K562 (cell line): ENCODE results near the gene LCE1F. TPM values are rescaled to one million over a fixed set of nuclear protein-coding genes. Genes with fewer than 3 reads are reported as not detected.

Experiments
- ATAC-seq: fragments of 200-7000 bp; cut with Tn5 transposase; 3 replicates; pipeline ENCODE4 v1.9.1; 2020; ENCODE audit warnings: moderate library complexity
- BruUV-seq: library from RNA; stranded (reverse); fragments of 400-500 nt; replicated peaks from 2 replicates; lab custom pipeline; 2021; lab: Mats Ljungman, UMichigan
- CTCF ChIA-PET: fragments of 300-600 bp; formaldehyde crosslinking; extraction: SDS; loops from one replicate; lab custom pipeline; 2021; ENCODE audit warnings: low intra/inter-chr PET ratio; lab: Yijun Ruan, JAX
- POLR2A ChIA-PET: fragments of 300-600, 350-650 bp; sonication (Branson Sonifier 250); formaldehyde crosslinking; extraction: SDS; loops from one replicate; lab custom pipeline; 2021; ENCODE audit warnings: antibody characterized with exemption, inconsistent platforms; lab: Yijun Ruan, JAX
- DNase-seq, 4 experiments: peaks; one replicate each; pipeline versions ENCODE4 v3.0.0 to v3.0.0-alpha.2; 2011 to 2018; ENCODE audit warnings: low spot score in 3 of 4, mixed read lengths in 3 of 4; ENCODE audit errors: extremely low read depth in 1 of 4
- FAIRE-seq: peaks from 2 replicates; lab custom pipeline; 2011; peaks lifted over from hg19 to GRCh38; lab: Jason Lieb, UNC
- H2AFZ ChIP-seq: 2 replicates; pipeline ENCODE4 v1.6.0; 2011; ENCODE audit warnings: low read depth, low read length, control low read depth, inconsistent platforms
- H3K27ac ChIP-seq: fragments of 200-600 bp; 3 replicates; pipeline ENCODE4 v1.8.0; 2011; ENCODE audit warnings: low read depth, mild to moderate bottlenecking, control low read depth, inconsistent platforms, low read length, moderate library complexity, mixed read lengths; ENCODE audit errors: extremely low read depth
- H3K27me3 ChIP-seq, 2 experiments: fragments of 300-600 bp in 1 of 2; 2 replicates in 1 of 2; 3 replicates in 1 of 2; pipeline versions ENCODE4 v1.6.0 to v1.8.0; 2011; ENCODE audit warnings: inconsistent platforms in 2 of 2, low read length in 2 of 2, mild to moderate bottlenecking in 1 of 2, mixed read lengths in 1 of 2, moderate library complexity in 1 of 2; ENCODE audit not compliant: control insufficient read depth in 2 of 2, insufficient read depth in 2 of 2
- H3K36me3 ChIP-seq: fragments of 300-600 bp; 3 replicates; pipeline ENCODE4 v1.8.0; 2011; ENCODE audit warnings: mild to moderate bottlenecking, low read length, inconsistent platforms; ENCODE audit not compliant: control insufficient read depth, insufficient read depth
- H3K4me1 ChIP-seq, 2 experiments: fragments of 200-600 bp in 1 of 2; replicated peaks in 1 of 2; 2 replicates in 1 of 2; 3 replicates in 1 of 2; pipeline versions ENCODE4 v1.5.1 to v1.8.0; 2011; ENCODE audit warnings: inconsistent platforms in 2 of 2, low read length in 2 of 2, mild to moderate bottlenecking in 1 of 2, mixed read lengths in 1 of 2, moderate library complexity in 1 of 2; ENCODE audit not compliant: control insufficient read depth in 2 of 2, insufficient read depth in 2 of 2
- H3K4me2 ChIP-seq: 2 replicates; pipeline ENCODE4 v1.6.1; 2011; ENCODE audit warnings: low read length, control low read depth, inconsistent platforms, mixed read lengths; ENCODE audit not compliant: insufficient read depth
- H3K4me3 ChIP-seq: fragments of 200-600 bp; sonication (generic), shearing (Covaris generic); 2 replicates; pipeline ENCODE4 v1.5.1; 2016; ENCODE audit warnings: control low read depth, inconsistent platforms
- H3K79me2 ChIP-seq: fragments of 200-600 bp; 3 replicates; pipeline ENCODE4 v1.8.0; 2011; ENCODE audit warnings: low read length, inconsistent platforms; ENCODE audit not compliant: control insufficient read depth, insufficient read depth
- H3K9ac ChIP-seq, 2 experiments: 2 replicates each; pipeline versions ENCODE4 v1.6.0 to v1.6.1; 2011; ENCODE audit warnings: low read depth in 2 of 2, low read length in 2 of 2, control low read depth in 1 of 2, inconsistent platforms in 1 of 2, mild to moderate bottlenecking in 1 of 2, mixed read lengths in 1 of 2; ENCODE audit not compliant: insufficient read depth in 1 of 2
- H3K9me1 ChIP-seq: one replicate; pipeline ENCODE4 v1.6.0; 2011; ENCODE audit warnings: inconsistent platforms, mild to moderate bottlenecking, low read length, moderate library complexity; ENCODE audit not compliant: control insufficient read depth, insufficient read depth
- H3K9me3 ChIP-seq: replicated peaks from 2 replicates; pipeline ENCODE4 v1.5.1; 2011; ENCODE audit warnings: low read depth, low read length, inconsistent platforms; ENCODE audit not compliant: control insufficient read depth, insufficient read depth
- H4K20me1 ChIP-seq: replicated peaks from 2 replicates; pipeline ENCODE4 v1.6.1; 2011; ENCODE audit warnings: low read length, inconsistent platforms, mixed read lengths; ENCODE audit not compliant: control insufficient read depth, insufficient read depth
- CAMTA2 ChIP-seq: fragments of 250-450 bp; sonication (Bioruptor Pico); conservative IDR thresholded peaks from 2 replicates; pipeline ENCODE4 v1.5.1; 2022
- CC2D1A ChIP-seq: fragments of 450-650 bp; IDR thresholded peaks from 2 replicates; pipeline ENCODE4 v1.6.1; 2017; ENCODE audit warnings: mild to moderate bottlenecking
- DIDO1 ChIP-seq: fragments of 450-650 bp; IDR thresholded peaks from 2 replicates; pipeline ENCODE4 v1.6.1; 2016; ENCODE audit warnings: low read depth, missing biosample characterization, missing genetic modification characterization
- KAT2B ChIP-seq: IDR thresholded peaks from one replicate; pipeline ENCODE4 v1.6.1; 2012; ENCODE audit warnings: low read depth, mild to moderate bottlenecking, control low read depth, inconsistent platforms, low read length, moderate library complexity
- LCOR ChIP-seq: sonication (generic); formaldehyde crosslinking; IDR thresholded peaks from 2 replicates; pipeline ENCODE4 v1.8.0; 2022; ENCODE audit warnings: mild to moderate bottlenecking, missing genetic modification reagents
- NCOR1 ChIP-seq: fragments of 450-650 bp; IDR thresholded peaks from 2 replicates; pipeline ENCODE4 v1.6.1; 2016; ENCODE audit warnings: mild to moderate bottlenecking, moderate library complexity
- NFXL1 ChIP-seq: fragments of 450-650 bp; formaldehyde crosslinking; IDR thresholded peaks from 2 replicates; pipeline ENCODE4 v1.4.0; 2021; ENCODE audit warnings: mild to moderate bottlenecking
- PHF8 ChIP-seq: fragments of 200-600 bp; sonication (generic); IDR thresholded peaks from 2 replicates; pipeline ENCODE4 v1.6.1; 2012; ENCODE audit warnings: mixed run types, mild to moderate bottlenecking, inconsistent platforms, low read length, moderate library complexity, borderline replicate concordance
- RBM34 ChIP-seq: fragments of 200-400 bp; formaldehyde crosslinking; IDR thresholded peaks from 2 replicates; pipeline ENCODE4 v1.6.1; 2018; ENCODE audit warnings: low read length, borderline replicate concordance; ENCODE audit not compliant: insufficient read depth
- TAF7 ChIP-seq: fragments of 450-650 bp; IDR thresholded peaks from 2 replicates; pipeline ENCODE4 v1.6.1; 2016; ENCODE audit warnings: missing genetic modification characterization, missing compliant biosample characterization
- TEAD2 ChIP-seq: fragments of 450-650 bp; IDR thresholded peaks from 2 replicates; pipeline ENCODE4 v1.6.1; 2016; ENCODE audit warnings: missing genetic modification characterization, control low read depth, missing compliant biosample characterization
- ZC3H11A ChIP-seq: IDR thresholded peaks from 2 replicates; pipeline ENCODE4 v1.6.1; 2012; ENCODE audit warnings: low read depth, low read length, improper control_type of control experiment
- ZKSCAN3 ChIP-seq: fragments of 250-450 bp; sonication (Bioruptor Pico); IDR thresholded peaks from 2 replicates; pipeline ENCODE4 v1.4.0; 2020
- ZNF140 ChIP-seq: fragments of 250-450 bp; sonication (Bioruptor Pico); IDR thresholded peaks from 2 replicates; pipeline ENCODE4 v1.8.0; 2021; ENCODE audit warnings: moderate library complexity, mild to moderate bottlenecking, inconsistent platforms
- ZNF143 ChIP-seq: sonication (generic); formaldehyde crosslinking; IDR thresholded peaks from 2 replicates; pipeline ENCODE4 v1.9.0; 2022; ENCODE audit warnings: mild to moderate bottlenecking, missing genetic modification reagents
- ZNF224 ChIP-seq: sonication (generic); formaldehyde crosslinking; IDR thresholded peaks from 2 replicates; pipeline ENCODE4 v1.8.0; 2022; ENCODE audit warnings: mild to moderate bottlenecking, missing genetic modification reagents
- ZNF584 ChIP-seq: fragments of 200-800 bp; sonication (Bioruptor generic); IDR thresholded peaks from 2 replicates; pipeline ENCODE4 v1.6.1; 2016; ENCODE audit warnings: low read depth, mild to moderate bottlenecking, missing genetic modification characterization, missing compliant biosample characterization
- WGBS: fragments of 100-300 bp; shearing (Covaris generic); methylation state at CpG from one replicate; pipeline ENCODE4 v1.1.6; 2016; ENCODE audit warnings: low coverage, mixed read lengths; ENCODE audit not compliant: insufficient coverage; ENCODE audit errors: missing lambda C conversion rate; 5-methylcytosine and 5-hydroxymethylcytosine counted together
- in situ Hi-C: fragments of 300-500 bp; cut with MboI; formaldehyde crosslinking; loops from 4 replicates; pipeline ENCODE4 v1.15.0; 2018; ENCODE audit warnings: inconsistent platforms, mixed read lengths
- intact Hi-C: fragments of 100-400 bp; cut with micrococcal nuclease; formaldehyde crosslinking; loops from 2 replicates; pipeline ENCODE4 v1.14.2; 2022
- polyA plus RNA-seq, 8 experiments: library from polyadenylated mRNA; depleted of rRNA in 4 of 8; stranded (reverse) in 5 of 8; unstranded in 3 of 8; fragments of >200 nt; fragmentation: Nextera tagmentation in 2 of 8; fragmentation: Illumina TruSeq in 1 of 8; extraction: Ambion mirVana in 2 of 8; extraction: Trizol in 1 of 8; gene quantifications; 2 replicates each; pipeline versions ENCODE4 v1.2.1 to v1.2.3, GENCODE V29; 2011 to 2014; ENCODE audit warnings: inconsistent platforms in 1 of 8, missing spikeins in 1 of 8
- total RNA-seq, 7 experiments: library from RNA; depleted of rRNA in 6 of 7; stranded (reverse); fragments of >200 nt in 6 of 7; fragmentation: Illumina TruSeq in 2 of 7; extraction: Trizol in 2 of 7; gene quantifications; 2 replicates each; pipeline versions ENCODE4 v1.2.1 to v1.2.3, GENCODE V29; 2011 to 2021; ENCODE audit warnings: low replicate concordance in 1 of 7
- TF ChIP-seq, protein P1 (sequence below), 2 experiments: fragments of 450-650 bp; conservative IDR thresholded peaks; 2 replicates each; pipeline ENCODE4 v1.6.1; 2017; ENCODE audit warnings: mild to moderate bottlenecking in 2 of 2, moderate library complexity in 2 of 2

Gene LCE1F
- total and polyA plus RNA-seq, 9 of the 15 experiments (the other 6 are each of a cell fraction or from before 2014, with no cell fraction given), result not detected

DNA sequence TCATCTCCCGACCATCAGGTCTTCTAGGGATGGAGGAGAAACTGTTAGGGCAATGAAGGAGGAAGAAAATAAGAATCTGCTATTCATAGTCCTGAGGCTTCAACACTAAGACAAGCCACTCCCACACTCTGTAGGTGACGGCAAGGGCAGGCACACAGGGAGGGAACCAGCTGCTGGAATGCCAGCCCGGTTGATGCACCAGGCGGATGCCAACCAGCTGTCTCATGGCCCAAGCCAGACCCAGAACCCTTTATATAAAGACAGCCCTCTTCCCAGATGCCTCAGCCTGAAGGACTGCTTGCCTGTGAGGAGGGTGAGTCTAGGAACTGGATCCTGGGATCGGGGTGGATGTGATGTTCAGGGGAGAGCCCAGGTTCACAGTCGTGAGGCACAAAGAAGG lies 17.2 kb upstream of the LCE1F start, which contains the start of gene KPRP (continued):
- TF ChIP-seq TEAD2 (tag) (no peak), ZNF143 (CRISPR knock-in tag) (no peak), RBM34 (no peak), CC2D1A (no peak)

DNA sequence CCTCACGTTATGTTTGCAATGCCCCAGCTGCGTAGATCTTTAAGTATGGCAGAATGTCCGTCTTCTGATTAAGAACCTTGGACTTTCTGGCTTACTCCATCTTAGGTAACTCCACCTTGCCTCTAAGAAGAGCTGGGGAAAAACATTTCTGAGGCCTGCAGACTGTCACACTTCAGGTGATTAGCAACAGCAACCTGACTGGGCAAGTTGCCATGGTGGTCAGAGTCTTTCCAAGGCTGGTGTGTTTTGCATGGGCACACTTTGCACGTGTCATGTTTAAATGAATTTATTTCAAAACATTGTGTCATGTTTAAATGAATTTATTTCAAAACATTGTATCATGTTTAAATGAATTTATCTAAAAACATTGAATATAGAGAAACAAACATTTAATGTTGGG lies 16.3 kb upstream of the LCE1F start:
- POLR2A ChIA-PET, result no interaction called here

More for the DNA sequence above, 16.3 kb upstream of the LCE1F start:
- no peaks in the 10 kb centered on the region; a peak in 1 of 5 replicates for H3K4me1 ChIP-seq
- H3K27ac ChIP-seq, result no peak overlapping the region
- H4K20me1 ChIP-seq, result peaks cover 3% of the 10 kb centered on the region; the same call in 1 of the 2 replicates
- WGBS, result 0% methylated on average over 4 of the region's 4 CpGs
- H3K4me3 ChIP-seq, result no peak overlapping the region
- FAIRE-seq, result no peak
- CTCF ChIA-PET, result no interaction called here
- H3K27me3 ChIP-seq, result peaks cover 0 to 19% of the 10 kb centered on the region in 2 experiments; a peak in 2 of 5 replicates
- TF ChIP-seq CAMTA2 (CRISPR knock-in tag) (no peak), NCOR1 (no peak), ZNF140 (CRISPR knock-in tag) (no peak), LCOR (CRISPR knock-in tag) (no peak), PHF8 (no peak), KAT2B (no peak), TAF7 (tag) (no peak), ZKSCAN3 (CRISPR knock-in tag) (no peak), ZC3H11A (no peak), DIDO1 (no peak), ZNF584 (CRISPR knock-in tag) (no peak), ZNF224 (CRISPR knock-in tag) (no peak), NFXL1 (no peak)
- TF ChIP-seq, protein P1, sequence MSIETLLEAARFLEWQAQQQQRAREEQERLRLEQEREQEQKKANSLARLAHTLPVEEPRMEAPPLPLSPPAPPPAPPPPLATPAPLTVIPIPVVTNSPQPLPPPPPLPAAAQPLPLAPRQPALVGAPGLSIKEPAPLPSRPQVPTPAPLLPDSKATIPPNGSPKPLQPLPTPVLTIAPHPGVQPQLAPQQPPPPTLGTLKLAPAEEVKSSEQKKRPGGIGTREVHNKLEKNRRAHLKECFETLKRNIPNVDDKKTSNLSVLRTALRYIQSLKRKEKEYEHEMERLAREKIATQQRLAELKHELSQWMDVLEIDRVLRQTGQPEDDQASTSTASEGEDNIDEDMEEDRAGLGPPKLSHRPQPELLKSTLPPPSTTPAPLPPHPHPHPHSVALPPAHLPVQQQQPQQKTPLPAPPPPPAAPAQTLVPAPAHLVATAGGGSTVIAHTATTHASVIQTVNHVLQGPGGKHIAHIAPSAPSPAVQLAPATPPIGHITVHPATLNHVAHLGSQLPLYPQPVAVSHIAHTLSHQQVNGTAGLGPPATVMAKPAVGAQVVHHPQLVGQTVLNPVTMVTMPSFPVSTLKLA (conservative IDR thresholded peaks at IDR 0.05), result no peak
- TF ChIP-seq, all 486 proteins: peak for 0
- intact Hi-C loops, result no loop called here
- H3K4me2 ChIP-seq, result no peak overlapping the region
- ATAC-seq (no peak), DNase-seq (no peak)
- H3K9me1 ChIP-seq, result no peaks in the 10 kb centered on the region
- no peaks in the 10 kb centered on the region for H3K9me3 ChIP-seq
- no peak overlapping the region for H2AFZ ChIP-seq
- H3K36me3 ChIP-seq, result no peaks in the 10 kb centered on the region
- no TSS peak for BruUV-seq
- no peak overlapping the region for H3K9ac ChIP-seq
- in situ Hi-C loops, result no loop called here
- no peaks in the 10 kb centered on the region for H3K79me2 ChIP-seq
